Islet of Langerhans (tissue), 1 donor: Measurements from ENCODE around the gene DAB1.
"Not testable (repeated sequence)": the region's sequence is repeated elsewhere in the genome, so short reads cannot be mapped to it uniquely, and the experiment has no call there.

Experiments used
- FAIRE-seq: peaks from one replicate; lab custom pipeline; 2011; peaks lifted over from hg19 to GRCh38; lab: Jason Lieb, UNC

DAB1 gene

GRCh38 chr1:57270927-57271698 is 152.7 kb downstream of the DAB1 start:
- no peak for FAIRE-seq

GRCh38 chr1:57269630-57270225 is 154.1 kb downstream of the DAB1 start:
- FAIRE-seq: no peak

- FAIRE-seq: no peak
These were observed 158.8 kb downstream of the DAB1 start for GRCh38 chr1:57265104-57265503.

- FAIRE-seq: no peak
These were observed 161.4 kb downstream of the DAB1 start for GRCh38 chr1:57262472-57262871.

GRCh38 chr1:57258557-57259325 is 165.1 kb downstream of the DAB1 start:
- FAIRE-seq: no peak

- no peak for FAIRE-seq
These were observed 167.9 kb downstream of the DAB1 start for GRCh38 chr1:57255945-57256344.

- no peak for FAIRE-seq
These were observed 169.8 kb downstream of the DAB1 start for GRCh38 chr1:57254022-57254421.

GRCh38 chr1:57252597-57253294 is 171.1 kb downstream of the DAB1 start:
- FAIRE-seq: no peak

GRCh38 chr1:57250021-57250420 is 173.8 kb downstream of the DAB1 start:
- FAIRE-seq: no peak

- no peak for FAIRE-seq
These were observed 174.3 kb downstream of the DAB1 start for GRCh38 chr1:57249511-57249910.

GRCh38 chr1:57248830-57249229 is 175.0 kb downstream of the DAB1 start:
- FAIRE-seq: no peak

GRCh38 chr1:57238233-57238781 is 185.6 kb downstream of the DAB1 start:
- FAIRE-seq: no peak

- no peak for FAIRE-seq
These were observed 187.9 kb downstream of the DAB1 start for GRCh38 chr1:57235730-57236510.

GRCh38 chr1:57234459-57234858 is 189.4 kb downstream of the DAB1 start:
- no peak for FAIRE-seq

- no peak for FAIRE-seq
These were observed 191.4 kb downstream of the DAB1 start for GRCh38 chr1:57232500-57232899.

GRCh38 chr1:57229998-57230397 is 193.9 kb downstream of the DAB1 start:
- FAIRE-seq: no peak

- no peak for FAIRE-seq
These were observed 194.8 kb downstream of the DAB1 start for GRCh38 chr1:57229076-57229475.

- FAIRE-seq: no peak
These were observed 201.1 kb downstream of the DAB1 start for GRCh38 chr1:57222801-57223200.

GRCh38 chr1:57222307-57222706 is 201.6 kb downstream of the DAB1 start:
- no peak for FAIRE-seq

- not testable (repeated sequence) for FAIRE-seq
These were observed 203.0 kb downstream of the DAB1 start for GRCh38 chr1:57220905-57221304.

GRCh38 chr1:57218487-57219079 is 205.3 kb downstream of the DAB1 start:
- FAIRE-seq: no peak
